Naive B cell (primary cell): Measurements from ENCODE around the gene PSMD9. TPM values are rescaled to one million over a fixed set of nuclear protein-coding genes. Genes with fewer than 3 reads are reported as not detected.
"Not testable (repeated sequence)": the region's sequence is repeated elsewhere in the genome, so short reads cannot be mapped to it uniquely, and the experiment has no call there.

Experiments used
- ATAC-seq, 2 donors: fragments of 150-1000 bp; cut with Tn5 transposase; 2 replicates each; pipeline ENCODE4 v1.10.0; 2021; ENCODE audit warnings: low read depth in 2 of 2, mild to moderate bottlenecking in 2 of 2, moderate library complexity in 2 of 2
- DNase-seq: peaks from one replicate; pipeline ENCODE4 v3.0.0; 2022
- H3K27ac Mint-ChIP-seq, 6 donors: one replicate each; pipeline ENCODE4 v1.8.0; 2020 to 2022; ENCODE audit warnings: mild to moderate bottlenecking in 6 of 6, mixed read lengths in 6 of 6, moderate library complexity in 5 of 6, inconsistent platforms in 2 of 6
- H3K27me3 Mint-ChIP-seq, 3 donors: one replicate each; pipeline ENCODE4 v1.8.0; 2021 to 2022; ENCODE audit warnings: mixed read lengths in 3 of 3, mild to moderate bottlenecking in 1 of 3
- H3K36me3 Mint-ChIP-seq, 2 donors: one replicate each; pipeline ENCODE4 v1.8.0; 2020 to 2022; ENCODE audit warnings: mixed read lengths in 2 of 2, inconsistent platforms in 1 of 2, mild to moderate bottlenecking in 1 of 2
- H3K4me1 Mint-ChIP-seq, 3 donors: one replicate each; pipeline ENCODE4 v1.8.0; 2020 to 2022; ENCODE audit warnings: mixed read lengths in 3 of 3, inconsistent platforms in 1 of 3, mild to moderate bottlenecking in 1 of 3, moderate library complexity in 1 of 3
- H3K4me3 Mint-ChIP-seq, 8 donors: one replicate each; pipeline ENCODE4 v1.8.0; 2020 to 2022; ENCODE audit warnings: mild to moderate bottlenecking in 8 of 8, mixed read lengths in 8 of 8, moderate library complexity in 8 of 8, inconsistent platforms in 2 of 8
- H3K9me3 Mint-ChIP-seq, 7 donors: one replicate each; pipeline ENCODE4 v1.8.0; 2020 to 2022; ENCODE audit warnings: mixed read lengths in 7 of 7, mild to moderate bottlenecking in 5 of 7, inconsistent platforms in 2 of 7, moderate library complexity in 1 of 7
- polyA plus RNA-seq, 6 donors: library from polyadenylated mRNA; unstranded; fragments of 300-500 nt; fragmentation: Illumina TruSeq; gene quantifications; one replicate each; pipeline ENCODE4 v1.2.3, GENCODE V29; 2021; ENCODE audit warnings: low read depth in 6 of 6

PSMD9 gene
- polyA plus RNA-seq, 6 donors from 2014 or later: 71.6 to 97.1 (median 74.1) TPM

GRCh38 chr12:121858662-121859572 is 29.7 kb upstream of the PSMD9 start, which contains the start of gene HPD:
TSS of gene HPD (minus strand) at chr12:121858859. CDS start at chr12:121858823, 36 bp downstream.
- H3K27ac Mint-ChIP-seq: peak within 1 kb of the TSS in 2 of 6 donors; percentile 16 to 72
- peaks cover 17 to 19% (median 18%) of the 10 kb centered on the region in 3 donors for H3K4me1 Mint-ChIP-seq
- DNase-seq: no peak
- H3K4me3 Mint-ChIP-seq: peak within 1 kb of the TSS in 1 of 8 donors; percentile 47
- peaks cover 0 to 4% of the 10 kb centered on the region in 2 donors for H3K36me3 Mint-ChIP-seq
- ATAC-seq: no peak
- no peaks in the 10 kb centered on the region for H3K9me3 Mint-ChIP-seq
- no peaks in the 10 kb centered on the region for H3K27me3 Mint-ChIP-seq

- H3K4me1 Mint-ChIP-seq: peaks cover 12 to 18% (median 18%) of the 10 kb centered on the region in 3 donors
- no peak overlapping the region for H3K27ac Mint-ChIP-seq
- H3K36me3 Mint-ChIP-seq: peaks cover 0 to 4% of the 10 kb centered on the region in 2 donors
- DNase-seq (no peak), ATAC-seq (no peak)
- no peaks in the 10 kb centered on the region for H3K27me3 Mint-ChIP-seq
- H3K9me3 Mint-ChIP-seq: no peaks in the 10 kb centered on the region
- no peak overlapping the region for H3K4me3 Mint-ChIP-seq
Measured at GRCh38 chr12:121860257-121860656, 28.3 kb upstream of the PSMD9 start.

- not testable (repeated sequence) for ATAC-seq, H3K4me3 Mint-ChIP-seq, H3K9me3 Mint-ChIP-seq, DNase-seq, H3K36me3 Mint-ChIP-seq, H3K27me3 Mint-ChIP-seq, H3K27ac Mint-ChIP-seq
- H3K4me1 Mint-ChIP-seq: peaks cover 7 to 14% (median 14%) of the 10 kb centered on the region in 3 donors
Measured at GRCh38 chr12:121860699-121861098, 27.9 kb upstream of the PSMD9 start.

- Mint-ChIP-seq H3K9me3 (no peaks in the 10 kb centered on the region), H3K4me3 (no peak overlapping the region), H3K27ac (no peak overlapping the region), H3K27me3 (no peaks in the 10 kb centered on the region), H3K4me1 (peaks cover 0 to 7% (median 3%) of the 10 kb centered on the region in 3 donors), H3K36me3 (peaks cover 0 to 4% of the 10 kb centered on the region in 2 donors)
- DNase-seq: no peak
- ATAC-seq: no peak
Measured at GRCh38 chr12:121861636-121862254, 26.8 kb upstream of the PSMD9 start.

- Mint-ChIP-seq H3K27ac (no peak overlapping the region), H3K36me3 (peaks cover 0 to 4% of the 10 kb centered on the region in 2 donors), H3K4me3 (no peak overlapping the region), H3K27me3 (no peaks in the 10 kb centered on the region), H3K9me3 (no peaks in the 10 kb centered on the region), H3K4me1 (no peaks in the 10 kb centered on the region)
- ATAC-seq: no peak
- DNase-seq: no peak
Measured at GRCh38 chr12:121866331-121866730, 22.3 kb upstream of the PSMD9 start.

- H3K27ac Mint-ChIP-seq, H3K36me3 Mint-ChIP-seq, H3K9me3 Mint-ChIP-seq, H3K27me3 Mint-ChIP-seq, H3K4me1 Mint-ChIP-seq, H3K4me3 Mint-ChIP-seq, DNase-seq, ATAC-seq: not testable (repeated sequence)
Measured at GRCh38 chr12:121869229-121869628, 19.4 kb upstream of the PSMD9 start.

GRCh38 chr12:121871467-121871866 is 17.1 kb upstream of the PSMD9 start:
- Mint-ChIP-seq H3K9me3 (no peaks in the 10 kb centered on the region), H3K27me3 (no peaks in the 10 kb centered on the region), H3K4me3 (no peak overlapping the region), H3K4me1 (peaks cover 0 to 9% (median 4%) of the 10 kb centered on the region in 3 donors), H3K36me3 (no peaks in the 10 kb centered on the region), H3K27ac (no peak overlapping the region)
- no peak for DNase-seq
- ATAC-seq: no peak

GRCh38 chr12:121872546-121873215 is 15.9 kb upstream of the PSMD9 start:
- H3K27me3 Mint-ChIP-seq: no peaks in the 10 kb centered on the region
- DNase-seq (no peak), ATAC-seq (no peak)
- peaks cover 0 to 9% (median 4%) of the 10 kb centered on the region in 3 donors for H3K4me1 Mint-ChIP-seq
- H3K36me3 Mint-ChIP-seq: no peaks in the 10 kb centered on the region
- no peak overlapping the region for H3K4me3 Mint-ChIP-seq
- no peaks in the 10 kb centered on the region for H3K9me3 Mint-ChIP-seq
- H3K27ac Mint-ChIP-seq: peak overlapping the region in 1 of 6 donors; percentile 47

GRCh38 chr12:121873216-121873569 is 15.4 kb upstream of the PSMD9 start:
- ATAC-seq (no peak), DNase-seq (no peak)
- Mint-ChIP-seq H3K27ac (peak overlapping the region in 1 of 6 donors; percentile 66), H3K27me3 (no peaks in the 10 kb centered on the region), H3K4me3 (no peak overlapping the region), H3K9me3 (no peaks in the 10 kb centered on the region), H3K4me1 (peaks cover 0 to 9% (median 4%) of the 10 kb centered on the region in 3 donors), H3K36me3 (no peaks in the 10 kb centered on the region)

- H3K27me3 Mint-ChIP-seq: no peaks in the 10 kb centered on the region
- H3K36me3 Mint-ChIP-seq: no peaks in the 10 kb centered on the region
- H3K4me3 Mint-ChIP-seq: no peak overlapping the region
- H3K4me1 Mint-ChIP-seq: peaks cover 0 to 9% (median 4%) of the 10 kb centered on the region in 3 donors
- no peak for DNase-seq
- no peak for ATAC-seq
- H3K9me3 Mint-ChIP-seq: no peaks in the 10 kb centered on the region
- peak overlapping the region in 4 of 6 donors; percentile 44 to 70 (median 59) for H3K27ac Mint-ChIP-seq
Measured at GRCh38 chr12:121874071-121874470, 14.5 kb upstream of the PSMD9 start.

- no peaks in the 10 kb centered on the region for H3K9me3 Mint-ChIP-seq
- no peak overlapping the region for H3K4me3 Mint-ChIP-seq
- no peaks in the 10 kb centered on the region for H3K36me3 Mint-ChIP-seq
- H3K27ac Mint-ChIP-seq: no peak overlapping the region
- H3K4me1 Mint-ChIP-seq: peaks cover 0 to 9% (median 4%) of the 10 kb centered on the region in 3 donors
- no peaks in the 10 kb centered on the region for H3K27me3 Mint-ChIP-seq
- no peak for ATAC-seq
- no peak for DNase-seq
Measured at GRCh38 chr12:121875582-121875981, 13.0 kb upstream of the PSMD9 start.

- not testable (repeated sequence) for H3K4me1 Mint-ChIP-seq, H3K9me3 Mint-ChIP-seq, H3K27ac Mint-ChIP-seq, H3K27me3 Mint-ChIP-seq, H3K36me3 Mint-ChIP-seq, ATAC-seq, DNase-seq, H3K4me3 Mint-ChIP-seq
Measured at GRCh38 chr12:121876080-121876447, 12.5 kb upstream of the PSMD9 start.

GRCh38 chr12:121883315-121883660 is 5.3 kb upstream of the PSMD9 start:
- H3K36me3 Mint-ChIP-seq: no peaks in the 10 kb centered on the region
- peaks cover 4 to 6% (median 5%) of the 10 kb centered on the region in 3 donors for H3K27me3 Mint-ChIP-seq
- H3K4me1 Mint-ChIP-seq: peaks cover under 1 to 7% (median 1%) of the 10 kb centered on the region in 3 donors
- DNase-seq (no peak), ATAC-seq (no peak)
- no peak overlapping the region for H3K4me3 Mint-ChIP-seq
- no peak overlapping the region for H3K27ac Mint-ChIP-seq
- peaks cover 0 to under 1% (median 0%) of the 10 kb centered on the region in 7 donors for H3K9me3 Mint-ChIP-seq
